ENCODE results near the gene ACP6.
"Not testable (repeated sequence)": the region's sequence is repeated elsewhere in the genome, so short reads cannot be mapped to it uniquely, and the experiment has no call there.

Gene ACP6

GRCh38 chr1:147622731-147623130 lies 47.6 kb downstream of the ACP6 start:
- no peak overlapping the region for H3K4me3 ChIP-seq (replicated peaks; ENCODE audit: low read depth, low read length)
- DNase-seq (ENCODE audit: low read depth): no peak
- no peak for TF ChIP-seq CTCF (IDR thresholded peaks at IDR 0.05; ENCODE audit: low read length, missing control alignments)

GRCh38 chr1:147620543-147620942 lies 49.8 kb downstream of the ACP6 start:
- no peak overlapping the region for H3K4me3 ChIP-seq (replicated peaks; ENCODE audit: low read depth, low read length)
- no peak for DNase-seq (ENCODE audit: low read depth)

GRCh38 chr1:147619741-147620140 lies 50.6 kb downstream of the ACP6 start:
- no peak overlapping the region for H3K4me3 ChIP-seq (replicated peaks; ENCODE audit: low read depth, low read length)
- no peak for TF ChIP-seq CTCF (IDR thresholded peaks at IDR 0.05; ENCODE audit: low read length, missing control alignments)
- DNase-seq (ENCODE audit: low read depth): no peak

More at GRCh38 chr1:147620543-147620942, 49.8 kb downstream of the ACP6 start:
- TF ChIP-seq CTCF (IDR thresholded peaks at IDR 0.05; ENCODE audit: low read length, missing control alignments): no peak

- no peak for DNase-seq (ENCODE audit: low read depth)
- no peak overlapping the region for H3K4me3 ChIP-seq (replicated peaks; ENCODE audit: low read depth, low read length)
- no peak for TF ChIP-seq CTCF (IDR thresholded peaks at IDR 0.05; ENCODE audit: low read length, missing control alignments)
Measured at GRCh38 chr1:147618771-147619170, 51.6 kb downstream of the ACP6 start.

GRCh38 chr1:147618077-147618569 lies 52.2 kb downstream of the ACP6 start:
- H3K4me3 ChIP-seq (replicated peaks; ENCODE audit: low read depth, low read length): no peak overlapping the region
- TF ChIP-seq CTCF (IDR thresholded peaks at IDR 0.05; ENCODE audit: low read length, missing control alignments): no peak
- DNase-seq (ENCODE audit: low read depth): no peak

- DNase-seq (ENCODE audit: low read depth); H3K4me3 ChIP-seq (replicated peaks; ENCODE audit: low read depth, low read length): not testable (repeated sequence)
Measured at GRCh38 chr1:147614966-147615365, 55.4 kb downstream of the ACP6 start.

- H3K4me3 ChIP-seq (replicated peaks; ENCODE audit: low read depth, low read length): no peak overlapping the region
- TF ChIP-seq CTCF (IDR thresholded peaks at IDR 0.05; ENCODE audit: low read length, missing control alignments): no peak
- DNase-seq (ENCODE audit: low read depth): no peak
Measured at GRCh38 chr1:147613506-147613905, 56.8 kb downstream of the ACP6 start.
